GM19328 (cell line): ENCODE data around the gene PSMB2.

Experiments used
- ATAC-seq: cut with Tn5 transposase; IDR thresholded peaks from one replicate; pipeline ENCODE4 v1.9.1; 2021; ENCODE audit warnings: mild to moderate bottlenecking, moderate library complexity; ENCODE audit not compliant: unreplicated experiment

PSMB2 gene

DNA sequence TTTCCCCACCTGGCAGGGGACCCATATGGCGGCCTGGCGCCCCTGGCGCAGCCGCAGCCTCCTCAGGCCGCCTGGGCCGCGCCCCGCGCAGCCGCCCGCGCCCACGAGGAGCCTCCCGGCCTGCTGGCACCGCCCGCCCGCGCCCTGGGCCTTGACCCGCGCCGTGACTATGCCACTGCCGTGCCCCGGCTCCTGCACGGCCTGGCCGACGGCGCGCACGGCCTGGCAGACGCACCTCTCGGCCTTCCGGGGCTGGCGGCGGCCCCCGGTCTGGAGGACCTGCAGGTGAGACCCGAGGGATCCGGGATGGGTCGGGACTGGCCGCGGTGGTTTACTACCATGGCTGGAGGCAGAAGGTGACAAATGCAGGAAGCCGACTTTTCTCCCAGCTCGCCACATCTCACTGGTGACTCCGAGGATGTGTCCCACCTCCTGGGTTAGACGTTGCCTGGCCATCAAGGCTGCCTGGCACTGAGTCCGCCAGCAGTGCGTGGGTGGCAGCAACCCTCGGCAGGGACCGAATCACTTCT, 67.1 kb downstream of the PSMB2 start:
- no peak for ATAC-seq

DNA sequence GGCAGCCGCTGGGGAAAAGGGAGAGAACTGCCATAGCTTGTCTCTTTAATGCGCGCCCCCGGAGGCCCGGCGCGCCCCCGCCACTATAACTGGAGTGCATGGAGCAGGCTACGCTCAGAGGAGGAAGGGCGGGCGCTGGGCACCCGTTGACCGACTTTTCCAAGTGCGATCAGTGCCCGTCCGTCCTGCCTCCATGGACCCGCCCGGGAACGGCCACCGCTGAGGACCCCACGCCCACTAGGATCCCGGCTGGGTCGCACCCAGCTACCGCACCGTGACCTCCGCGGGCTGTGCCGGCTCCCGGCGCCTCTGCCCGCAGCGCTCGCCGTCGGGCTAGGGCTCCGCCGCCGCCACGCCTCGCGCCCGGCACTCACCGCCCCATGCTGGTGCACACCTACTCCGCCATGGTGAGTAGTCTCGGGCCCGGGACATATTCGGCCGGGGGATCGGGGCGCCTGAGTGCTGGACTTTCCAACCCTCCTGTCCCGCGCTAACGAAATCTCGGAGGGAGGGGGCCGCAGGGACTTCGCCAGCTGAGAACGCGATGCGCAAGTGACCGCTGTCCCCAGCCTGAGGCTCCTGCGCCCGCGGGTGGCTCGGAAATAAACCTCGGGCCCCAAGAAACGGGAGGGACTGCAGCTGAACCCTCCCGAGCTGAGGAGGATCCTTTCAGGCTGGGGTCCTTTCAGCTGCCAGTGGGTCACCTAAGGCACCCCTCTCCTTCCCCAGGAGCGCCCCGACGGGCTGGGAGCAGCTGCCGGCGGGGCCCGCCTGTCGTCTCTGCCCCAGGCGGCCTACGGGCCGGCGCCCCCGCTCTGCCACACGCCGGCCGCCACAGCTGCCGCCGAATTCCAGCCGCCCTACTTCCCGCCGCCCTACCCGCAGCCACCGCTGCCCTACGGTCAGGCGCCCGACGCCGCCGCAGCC, 67.9 kb downstream of the PSMB2 start, which contains the start of gene TFAP2E:
TFAP2E (plus strand) TSS at position 117 of the 927 bp plus-strand sequence; CDS start at position 381, 264 bp downstream.
- ATAC-seq: no peak

DNA sequence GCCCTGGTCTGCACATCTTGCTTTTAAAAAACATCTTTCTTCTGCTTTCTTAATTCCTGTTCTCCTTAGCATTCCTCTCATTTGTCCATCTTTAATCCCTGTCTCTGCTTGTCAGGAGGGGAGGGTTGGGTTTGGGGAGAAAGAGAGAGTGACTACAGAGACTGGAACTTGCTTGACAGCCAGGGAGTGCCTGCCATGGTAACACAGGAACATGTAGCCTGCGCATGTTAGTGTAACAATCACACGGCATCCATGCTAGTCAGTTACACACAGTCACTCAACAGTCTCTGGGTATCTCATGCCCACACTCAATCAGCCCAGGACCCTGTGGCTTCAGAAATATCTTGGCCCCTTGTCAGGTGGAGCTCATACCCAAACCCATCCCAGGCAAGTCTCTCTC, 69.0 kb downstream of the PSMB2 start:
- no peak for ATAC-seq

DNA sequence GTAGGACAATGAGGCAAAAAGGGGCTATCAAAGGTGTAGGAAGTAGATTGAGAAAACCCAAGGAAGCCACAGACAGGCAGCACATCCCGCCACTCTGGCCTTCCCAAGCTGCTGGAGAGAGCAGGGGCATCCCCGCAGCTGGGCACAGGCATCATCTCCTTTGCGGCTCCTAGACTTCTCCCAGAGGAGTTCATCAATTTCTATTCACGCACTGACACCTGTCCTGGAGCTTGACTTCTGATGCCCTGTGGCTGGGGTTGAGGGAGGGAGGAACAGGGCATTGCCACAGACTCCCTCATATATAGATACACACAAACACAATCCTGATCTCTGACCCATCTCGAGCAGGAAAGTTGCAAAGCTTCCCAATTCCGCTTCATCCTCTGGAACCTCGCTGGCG, 70.1 kb downstream of the PSMB2 start:
- ATAC-seq: no peak

DNA sequence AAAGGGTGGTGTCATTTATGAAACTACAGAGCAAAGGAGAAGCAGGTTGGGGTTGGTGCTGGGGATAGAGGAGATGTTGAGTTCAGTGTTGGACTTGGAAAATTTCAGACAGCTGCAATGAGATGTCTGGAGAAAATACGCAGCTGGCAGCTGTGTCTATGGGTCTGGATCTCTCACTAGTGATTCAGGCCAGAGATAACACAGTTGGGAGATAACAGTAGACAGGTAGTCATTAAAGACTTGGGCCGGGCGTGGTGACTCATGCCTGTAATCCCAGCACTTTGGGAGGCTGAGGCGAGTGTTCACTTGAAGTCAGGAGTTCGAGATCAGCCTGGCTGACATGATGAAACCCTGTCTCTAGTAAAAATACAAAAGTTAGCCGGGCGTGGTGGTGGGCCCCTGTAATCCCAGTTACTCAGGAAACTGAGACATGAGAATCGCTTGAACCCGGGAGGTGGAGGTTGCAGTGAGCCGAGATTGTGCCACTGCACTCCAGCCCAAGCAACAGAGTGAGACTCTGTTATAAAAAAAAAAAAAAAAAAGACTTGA, 70.7 kb downstream of the PSMB2 start:
- ATAC-seq: no peak

DNA sequence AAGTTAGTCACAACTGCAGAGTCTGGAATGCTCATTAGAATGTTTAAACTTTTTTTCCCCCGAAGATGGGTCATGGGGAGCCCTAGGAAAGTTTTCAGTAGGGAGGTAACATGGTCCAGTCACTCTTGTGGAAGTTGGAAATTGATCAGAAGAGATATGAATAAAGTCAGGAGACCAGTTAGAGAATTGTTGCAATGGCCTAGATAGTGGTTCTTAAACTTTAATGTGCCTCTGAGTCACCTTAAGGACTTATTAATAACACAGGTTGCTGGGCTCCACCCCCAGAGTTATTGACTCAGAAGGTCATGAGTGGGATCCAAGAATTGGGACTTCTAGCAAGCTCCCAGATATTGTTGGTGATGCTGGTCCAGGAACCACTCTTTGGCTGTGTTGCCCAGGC, 71.4 kb downstream of the PSMB2 start:
- no peak for ATAC-seq

DNA sequence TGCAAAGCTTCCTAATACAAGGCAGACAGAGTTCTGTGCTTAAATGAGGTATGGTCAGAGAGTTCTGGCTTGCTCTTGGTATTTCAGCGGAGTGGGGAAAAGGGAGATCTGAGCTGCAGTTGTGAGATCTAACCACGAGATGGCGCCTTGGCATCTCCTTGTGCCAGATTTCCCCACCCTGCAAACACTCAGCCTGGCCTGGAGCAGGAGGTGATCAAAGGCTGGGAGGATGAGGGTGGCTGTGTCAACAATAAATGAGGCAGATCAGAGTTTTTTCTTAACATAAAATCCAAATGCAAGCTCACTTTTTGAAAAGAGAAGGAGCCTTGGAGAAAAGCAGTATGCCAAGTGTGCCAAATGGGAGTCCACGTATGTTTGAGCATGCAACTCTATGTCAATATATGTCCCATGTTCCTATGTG, 72.3 kb downstream of the PSMB2 start:
- ATAC-seq: no peak

DNA sequence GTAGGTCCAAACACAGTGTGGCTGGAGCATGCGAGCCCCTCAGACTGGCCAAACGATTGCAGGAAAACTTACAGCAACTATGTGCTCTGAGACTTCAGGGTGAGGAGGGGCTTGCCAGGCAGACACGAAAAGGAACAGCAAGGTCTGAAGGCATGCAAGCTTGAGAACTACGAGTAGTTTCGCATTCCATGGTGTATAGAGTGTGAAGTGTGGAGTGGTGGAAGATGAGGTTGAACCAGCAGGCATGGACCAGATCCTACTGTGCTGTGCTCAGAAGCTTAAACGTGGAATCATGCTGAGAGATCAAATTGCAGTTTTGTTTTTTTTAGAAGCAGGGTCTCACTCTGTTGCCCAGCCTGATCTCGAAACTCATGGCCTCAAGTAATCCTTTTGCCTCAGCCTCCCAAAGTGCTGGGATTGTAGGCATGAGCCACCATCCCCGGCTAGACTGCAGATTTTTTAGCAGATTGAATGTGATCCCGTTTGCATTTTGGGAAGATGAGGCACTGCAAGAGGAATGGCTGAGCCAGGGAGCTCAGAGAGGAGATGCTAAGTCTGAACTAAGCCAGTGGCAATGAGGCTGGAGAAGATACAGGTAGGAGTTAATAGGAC, 73.3 kb downstream of the PSMB2 start:
- no peak for ATAC-seq

DNA sequence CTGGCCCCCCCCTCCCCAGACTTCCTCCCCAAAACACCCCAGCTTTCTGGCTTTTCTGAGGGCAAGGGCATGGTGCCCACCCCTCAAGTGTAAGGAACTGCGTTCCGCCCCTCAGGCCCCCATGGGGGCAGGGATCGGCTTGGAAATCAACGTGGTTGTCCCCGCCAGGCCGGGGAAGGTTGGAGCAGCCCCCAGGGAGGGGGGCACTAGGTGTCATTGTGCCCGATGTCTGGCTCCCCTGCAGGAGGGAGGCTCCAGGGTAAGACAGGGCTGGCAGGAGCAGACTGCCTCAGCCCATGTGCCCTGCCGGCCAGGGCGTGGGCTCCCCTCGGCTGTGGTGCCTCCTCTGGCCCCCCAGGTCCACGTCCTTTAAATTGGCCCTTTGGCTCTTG, 75.6 kb downstream of the PSMB2 start:
- no peak for ATAC-seq

DNA sequence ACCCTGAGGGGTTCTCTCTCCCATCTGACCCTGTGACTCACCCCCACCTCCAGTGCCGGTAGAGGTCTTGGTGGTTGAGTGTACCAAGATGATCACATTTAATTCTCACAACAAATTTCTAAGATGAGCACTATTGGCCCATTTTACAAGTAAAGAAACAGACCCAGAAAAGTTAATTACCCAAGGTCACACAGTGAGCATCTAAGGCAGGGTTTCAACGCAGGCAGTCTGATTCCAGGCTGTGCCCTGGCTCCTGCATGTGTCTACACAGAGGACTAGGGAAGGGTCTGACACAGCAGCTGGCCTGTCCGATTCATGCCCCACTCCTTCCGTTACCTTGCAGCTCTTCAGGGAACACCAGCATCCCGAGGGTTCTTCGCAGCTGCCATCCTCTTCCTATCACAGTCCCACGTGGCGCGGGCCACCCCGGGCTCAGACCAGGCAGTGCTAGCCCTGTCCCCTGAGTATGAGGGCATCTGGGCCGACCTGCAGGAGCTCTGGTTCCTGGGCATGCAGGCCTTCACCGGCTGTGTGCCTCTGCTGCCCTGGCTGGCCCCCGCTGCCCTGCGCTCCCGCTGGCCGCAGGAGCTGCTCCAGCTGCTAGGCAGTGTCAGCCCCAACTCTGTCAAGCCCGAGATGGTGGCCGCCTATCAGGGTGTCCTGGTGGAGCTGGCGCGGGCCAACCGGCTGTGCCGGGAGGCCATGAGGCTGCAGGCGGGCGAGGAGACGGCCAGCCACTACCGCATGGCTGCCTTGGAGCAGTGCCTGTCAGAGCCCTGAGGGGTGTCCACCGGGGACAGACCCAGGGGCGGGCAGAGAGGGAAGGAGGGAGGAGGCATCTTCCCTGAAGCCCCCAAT, 76.2 kb downstream of the PSMB2 start:
- ATAC-seq: no peak

DNA sequence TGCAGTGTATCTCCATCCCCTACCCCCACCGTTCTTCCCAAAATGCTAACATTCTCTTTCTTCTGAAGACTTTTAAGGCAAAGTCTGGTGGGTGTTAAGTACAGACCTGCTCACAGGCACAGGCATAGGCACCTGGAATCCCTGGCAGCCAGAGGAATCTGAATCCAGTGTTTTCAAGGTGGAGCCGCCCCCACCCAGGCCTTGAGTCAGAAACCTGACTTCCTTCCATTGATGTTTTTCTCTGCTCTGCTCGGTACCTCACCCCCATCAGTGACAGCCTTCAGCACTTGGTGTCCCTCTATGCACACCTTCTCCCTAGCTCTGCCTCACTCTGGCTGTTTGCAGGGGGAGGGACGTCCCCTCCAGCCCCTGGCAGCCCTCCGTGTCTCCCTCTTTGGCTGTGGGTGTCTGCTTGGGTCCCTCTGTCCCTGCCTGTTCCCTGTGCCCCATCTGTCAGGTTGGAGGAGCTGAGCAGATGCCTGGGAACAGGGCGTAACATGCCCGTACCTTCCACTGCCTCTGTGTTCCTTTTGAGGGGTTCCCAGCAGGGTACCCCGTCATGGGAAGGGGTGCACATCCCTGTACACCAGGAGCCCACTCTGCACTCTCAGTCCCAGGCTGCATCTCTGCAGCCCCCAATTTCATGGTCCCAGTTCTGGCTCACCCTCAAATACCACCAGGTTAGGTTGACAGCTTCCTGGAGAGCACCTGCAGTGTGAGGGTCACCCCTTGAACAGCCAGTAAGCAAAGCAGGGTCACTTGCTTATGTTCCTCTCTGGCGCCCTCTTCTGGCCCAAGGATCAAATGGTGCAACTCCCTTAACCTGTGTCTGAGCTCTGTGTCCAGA, 77.1 kb downstream of the PSMB2 start:
- no peak for ATAC-seq

DNA sequence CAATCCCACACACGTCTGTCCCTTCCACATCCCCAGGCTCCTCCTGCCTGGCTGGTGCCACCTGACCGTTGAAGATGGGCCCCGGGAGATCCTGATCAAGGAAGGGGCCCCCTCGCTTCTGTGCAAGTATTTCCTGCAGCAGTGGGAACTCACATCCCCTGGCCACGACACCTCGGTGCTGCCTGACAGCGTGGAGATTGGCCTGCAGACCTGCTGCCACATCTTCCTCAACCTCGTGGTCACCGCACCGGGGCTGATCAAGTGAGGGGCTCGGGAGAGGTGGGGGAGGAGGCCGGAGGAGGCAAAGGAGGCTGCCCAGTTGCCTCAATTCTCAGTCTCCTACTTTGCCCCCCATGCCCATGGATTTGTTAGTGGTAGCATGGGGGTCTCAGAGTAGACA, 78.2 kb downstream of the PSMB2 start:
- no peak for ATAC-seq

DNA sequence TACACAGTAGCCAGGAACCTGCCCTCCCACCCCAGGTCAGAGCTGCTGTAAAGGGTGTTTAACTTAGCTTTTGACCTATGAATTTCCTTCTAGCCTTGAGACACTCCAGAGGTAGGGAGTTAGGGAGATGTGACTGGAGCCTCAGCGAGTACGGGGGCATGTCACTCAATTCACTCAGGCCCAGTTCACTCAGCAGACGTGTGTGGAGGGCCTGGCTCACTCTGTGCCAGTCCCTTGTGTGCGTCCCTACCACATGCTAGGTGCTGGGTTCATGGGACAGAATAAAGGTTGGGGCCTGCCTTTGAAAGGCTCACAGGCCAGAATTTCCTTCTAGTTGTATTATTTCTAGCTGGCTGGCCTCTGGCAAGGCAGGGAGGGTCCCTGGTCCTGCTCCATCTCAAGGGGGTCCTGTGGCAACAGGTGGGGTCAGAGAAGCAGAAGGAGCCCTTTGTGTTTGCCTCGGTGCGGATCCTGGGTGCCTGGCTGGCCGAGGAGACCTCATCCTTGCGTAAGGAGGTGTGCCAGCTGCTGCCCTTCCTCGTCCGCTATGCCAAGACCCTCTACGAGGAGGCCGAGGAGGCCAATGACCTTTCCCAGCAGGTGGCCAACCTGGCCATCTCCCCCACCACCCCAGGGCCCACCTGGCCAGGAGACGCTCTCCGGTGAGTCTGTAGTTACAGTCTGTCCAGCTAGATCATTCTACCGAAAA, 79.2 kb downstream of the PSMB2 start:
- no peak for ATAC-seq

DNA sequence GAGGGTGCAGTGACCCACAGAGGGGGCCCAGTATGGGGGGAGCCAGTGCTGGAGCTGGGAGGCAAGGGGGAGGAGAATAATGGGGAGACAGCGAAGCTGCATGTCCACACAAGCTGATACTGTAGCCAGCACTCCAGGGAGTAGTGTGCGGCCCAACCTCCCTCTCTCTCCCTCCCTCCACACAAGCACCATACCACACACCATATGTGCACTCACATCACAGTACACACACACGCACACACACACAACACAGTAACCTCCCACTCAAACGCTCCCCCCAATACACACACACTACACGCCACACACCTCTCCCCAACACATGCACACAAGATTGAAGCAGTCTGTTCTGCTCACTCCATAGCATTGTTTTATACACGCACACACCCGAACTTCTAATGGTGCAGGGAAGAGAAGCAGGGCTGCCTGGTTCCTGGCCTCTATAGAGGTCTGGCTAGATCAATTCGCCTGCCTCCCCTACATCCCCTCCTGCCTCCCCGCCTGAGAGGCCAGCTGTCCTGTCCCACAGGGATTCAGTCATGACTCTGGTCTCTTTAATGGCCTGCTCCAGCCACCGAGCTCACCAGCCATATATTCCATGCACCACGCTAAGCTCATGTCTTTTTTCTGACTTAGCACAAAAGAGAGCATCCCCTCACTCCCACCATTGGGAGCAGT, 79.9 kb downstream of the PSMB2 start:
- ATAC-seq: no peak

DNA sequence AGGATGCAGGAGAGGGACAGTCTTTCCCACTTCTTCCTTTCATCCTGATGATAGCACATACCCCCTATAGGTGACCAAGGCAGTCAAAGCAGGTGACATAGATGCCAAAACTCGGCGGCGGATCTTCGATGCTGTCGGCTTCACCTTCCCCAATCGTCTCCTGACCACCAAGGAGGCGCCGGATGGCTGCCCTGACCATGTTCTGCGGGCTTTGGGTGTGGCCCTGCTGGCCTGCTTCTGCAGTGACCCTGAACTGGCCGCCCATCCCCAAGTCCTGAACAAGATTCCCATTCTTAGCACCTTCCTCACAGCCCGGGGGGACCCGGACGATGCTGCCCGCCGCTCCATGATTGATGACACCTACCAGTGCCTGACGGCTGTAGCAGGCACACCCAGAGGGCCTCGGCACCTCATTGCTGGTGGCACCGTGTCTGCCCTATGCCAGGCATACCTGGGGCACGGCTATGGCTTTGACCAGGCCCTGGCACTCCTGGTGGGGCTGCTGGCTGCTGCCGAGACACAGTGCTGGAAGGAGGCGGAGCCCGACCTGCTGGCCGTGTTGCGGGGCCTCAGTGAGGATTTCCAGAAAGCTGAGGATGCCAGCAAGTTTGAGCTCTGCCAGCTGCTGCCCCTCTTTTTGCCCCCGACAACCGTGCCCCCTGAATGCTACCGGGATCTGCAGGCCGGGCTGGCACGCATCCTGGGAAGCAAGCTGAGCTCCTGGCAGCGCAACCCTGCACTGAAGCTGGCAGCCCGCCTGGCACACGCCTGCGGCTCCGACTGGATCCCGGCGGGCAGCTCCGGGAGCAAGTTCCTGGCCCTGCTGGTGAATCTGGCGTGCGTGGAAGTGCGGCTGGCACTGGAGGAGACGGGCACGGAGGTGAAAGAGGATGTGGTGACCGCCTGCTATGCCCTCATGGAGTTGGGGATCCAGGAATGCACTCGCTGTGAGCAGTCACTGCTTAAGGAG, 80.8 kb downstream of the PSMB2 start:
- ATAC-seq: no peak

DNA sequence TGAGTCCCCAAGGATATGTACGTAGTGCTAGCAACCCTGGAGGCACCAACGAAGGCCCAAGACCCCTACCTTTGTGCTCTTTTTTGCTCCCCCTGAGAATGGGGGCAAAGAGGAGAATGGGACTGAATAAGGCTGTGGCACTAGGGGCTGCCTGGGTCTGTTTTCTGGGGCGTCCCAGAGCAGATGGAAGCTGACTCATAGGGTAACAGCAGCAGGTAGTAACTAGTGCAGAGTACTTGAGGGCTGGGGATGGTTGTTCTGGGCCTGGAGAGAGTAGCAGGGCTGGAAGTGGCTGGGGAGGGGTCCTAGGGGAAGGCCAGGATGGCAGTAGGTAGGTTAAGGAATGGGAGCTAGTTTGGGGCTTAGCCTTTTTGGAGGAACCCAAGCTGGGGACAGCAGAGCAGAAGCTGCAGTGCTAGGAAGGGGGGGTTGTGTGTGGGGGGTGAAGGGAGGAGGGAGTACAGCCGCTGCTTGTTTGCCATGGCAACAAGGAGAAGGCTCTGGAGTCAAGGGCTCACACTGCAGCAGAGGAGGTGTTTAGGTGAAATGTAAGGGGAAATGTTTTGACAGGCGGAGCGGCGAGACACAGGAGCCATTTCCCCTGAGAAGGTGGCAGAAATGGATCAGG, 81.9 kb downstream of the PSMB2 start:
- no peak for ATAC-seq
